GM19240 (cell line): Measurements from ENCODE around the gene TARS3.

ENCODE experiments used
- DNase-seq: peaks from one replicate; pipeline ENCODE4 v3.0.0; 2011; ENCODE audit warnings: low spot score; ENCODE audit not compliant: insufficient read length

Gene TARS3

DNA sequence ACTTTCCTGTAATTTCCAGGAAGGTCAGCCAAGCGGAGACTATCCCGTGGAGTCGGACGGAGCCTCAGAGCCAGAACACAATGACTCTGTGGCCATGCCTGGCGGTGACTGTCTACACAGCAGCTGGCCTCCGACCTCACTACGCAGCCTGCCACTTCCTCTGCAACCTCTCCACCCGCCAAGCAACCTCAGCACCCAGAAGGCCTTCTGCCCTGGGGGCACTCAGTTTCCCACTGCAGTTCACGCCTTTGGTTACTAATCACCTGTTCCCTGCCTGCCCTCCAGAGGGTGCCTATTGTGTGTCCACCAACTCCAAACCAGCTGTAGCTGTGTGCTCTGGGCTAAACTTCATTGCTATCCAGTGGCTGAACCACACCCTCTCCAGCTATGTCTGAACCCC lies 116.1 kb downstream of the TARS3 start:
- DNase-seq, result no peak

DNA sequence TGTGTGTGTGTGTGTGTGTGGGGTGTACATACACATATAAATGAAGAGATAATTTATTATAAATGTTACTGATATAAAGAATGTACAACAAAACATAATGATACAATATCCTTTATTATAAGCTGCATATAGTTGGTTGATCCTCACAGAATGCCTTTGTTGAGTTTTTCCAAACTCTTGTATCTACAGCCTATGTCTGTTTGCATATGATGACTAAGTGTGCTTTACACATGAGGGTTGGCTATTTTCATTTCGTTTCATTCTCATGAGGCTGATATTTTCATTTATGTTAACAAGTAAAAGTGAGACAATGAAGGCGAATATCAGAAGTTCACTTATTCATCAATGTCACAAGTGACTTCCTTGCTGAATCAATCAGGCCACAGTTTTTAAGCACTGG lies 117.2 kb downstream of the TARS3 start:
- no peak for DNase-seq

DNA sequence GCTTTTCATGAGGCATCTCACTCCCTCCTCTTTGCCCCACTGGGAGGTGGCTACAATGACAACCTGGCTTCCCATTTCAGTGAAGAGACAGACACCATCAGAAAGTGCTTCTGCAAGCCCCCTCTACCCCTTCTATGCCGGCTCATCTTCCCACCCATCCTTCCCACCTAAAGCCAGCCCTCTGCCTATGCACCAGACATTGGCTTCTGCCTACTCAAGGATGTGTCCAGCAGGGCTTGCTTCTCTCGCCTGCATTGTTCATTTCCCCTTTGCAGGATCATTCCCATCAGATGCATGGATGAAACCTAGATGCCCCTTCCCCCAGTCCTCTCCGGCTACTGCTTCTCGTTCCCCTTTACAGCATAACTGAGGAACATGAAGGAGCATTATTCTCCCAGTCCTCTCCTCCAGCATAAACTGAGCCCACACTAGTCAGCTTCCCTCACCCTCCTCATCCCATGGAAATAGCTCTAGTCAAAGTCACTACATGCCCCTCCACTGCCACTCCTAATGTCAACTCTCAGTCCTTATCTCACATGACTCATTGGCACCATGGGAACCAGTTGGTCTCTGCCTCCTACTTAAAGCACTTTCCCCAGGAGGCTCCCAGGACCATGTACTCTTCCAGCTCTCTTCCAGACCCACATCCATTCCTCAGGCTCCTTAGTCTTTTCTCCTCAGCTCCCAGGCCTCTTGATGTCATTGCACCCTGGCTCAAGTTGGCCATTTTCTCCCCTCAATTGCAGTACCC lies 120.0 kb downstream of the TARS3 start:
- DNase-seq, result no peak
